HK-2 (cell line): Measurements from ENCODE around the gene LHPP.

Experiments used
- DNase-seq: peaks from one replicate; pipeline ENCODE4 v3.0.0-alpha.2; 2018; ENCODE audit not compliant: unreplicated experiment

Gene LHPP

DNA sequence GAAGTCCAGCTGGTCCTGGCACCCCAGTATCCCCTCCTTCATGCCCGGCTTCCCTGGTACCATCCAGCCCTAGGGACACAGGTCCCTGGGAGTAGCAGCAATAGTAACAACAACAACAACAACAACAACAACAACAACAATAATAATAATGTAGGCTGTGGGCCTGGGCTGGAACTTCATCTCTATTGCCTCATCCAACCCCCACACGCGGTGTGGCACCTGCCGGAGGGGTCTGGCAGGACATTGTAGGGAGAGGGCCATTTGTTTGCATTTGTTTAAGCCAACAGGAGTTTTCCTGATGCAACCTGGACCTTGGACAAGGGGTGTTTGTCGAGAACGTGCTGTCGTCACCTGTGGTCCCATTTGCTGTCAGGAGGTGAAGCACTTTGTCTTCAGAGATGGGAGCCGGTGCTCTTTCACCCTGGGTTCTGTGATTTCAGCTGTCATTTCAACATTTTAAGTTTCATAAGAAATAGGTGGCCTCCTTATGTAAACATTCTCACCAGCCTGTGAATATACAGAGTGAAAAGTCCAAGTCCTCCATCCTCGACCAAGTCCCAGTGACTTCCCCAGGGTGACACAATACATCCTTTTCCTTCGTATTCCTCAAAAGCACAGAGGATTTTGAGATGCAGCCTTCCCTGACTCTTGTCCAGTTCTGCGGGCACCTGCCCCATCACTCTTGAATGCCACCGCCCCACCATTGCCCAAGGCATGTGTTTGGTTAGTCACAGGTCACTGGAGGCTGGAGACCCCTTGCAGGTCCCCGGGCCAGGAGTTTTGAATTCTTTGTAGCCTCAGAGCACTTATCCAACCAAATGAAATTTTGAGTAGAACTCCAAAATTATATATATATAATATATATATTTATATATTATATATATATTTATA is 9.2 kb downstream of the LHPP start:
- DNase-seq = no peak

- no peak for DNase-seq
These were observed 10.4 kb downstream of the LHPP start for GRCh38 chr10:124472071-124472470.

DNA sequence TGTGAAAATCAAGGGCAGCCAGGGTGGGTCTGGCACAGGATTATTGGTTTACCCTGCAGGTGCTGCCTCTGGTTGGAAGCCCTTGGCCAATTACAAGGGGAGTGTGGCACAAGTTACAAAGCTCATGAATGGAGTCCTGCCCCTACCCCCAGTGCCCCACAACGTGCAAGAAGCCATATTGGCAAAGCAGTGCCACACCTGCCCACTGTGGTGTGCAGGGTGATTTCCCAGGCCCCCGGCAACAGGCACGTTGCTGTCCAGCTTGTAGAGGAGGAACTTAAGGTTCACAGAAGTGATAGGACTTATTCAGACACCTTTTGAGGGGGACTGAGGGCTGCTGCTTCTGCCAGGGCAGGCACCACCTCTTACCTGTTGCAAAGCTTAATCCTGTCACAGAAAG is 11.4 kb downstream of the LHPP start:
- no peak for DNase-seq

GRCh38 chr10:124474514-124475070 is 13.0 kb downstream of the LHPP start:
- no peak for DNase-seq

- DNase-seq = no peak
These were observed 14.6 kb downstream of the LHPP start for GRCh38 chr10:124476043-124476725.

DNA sequence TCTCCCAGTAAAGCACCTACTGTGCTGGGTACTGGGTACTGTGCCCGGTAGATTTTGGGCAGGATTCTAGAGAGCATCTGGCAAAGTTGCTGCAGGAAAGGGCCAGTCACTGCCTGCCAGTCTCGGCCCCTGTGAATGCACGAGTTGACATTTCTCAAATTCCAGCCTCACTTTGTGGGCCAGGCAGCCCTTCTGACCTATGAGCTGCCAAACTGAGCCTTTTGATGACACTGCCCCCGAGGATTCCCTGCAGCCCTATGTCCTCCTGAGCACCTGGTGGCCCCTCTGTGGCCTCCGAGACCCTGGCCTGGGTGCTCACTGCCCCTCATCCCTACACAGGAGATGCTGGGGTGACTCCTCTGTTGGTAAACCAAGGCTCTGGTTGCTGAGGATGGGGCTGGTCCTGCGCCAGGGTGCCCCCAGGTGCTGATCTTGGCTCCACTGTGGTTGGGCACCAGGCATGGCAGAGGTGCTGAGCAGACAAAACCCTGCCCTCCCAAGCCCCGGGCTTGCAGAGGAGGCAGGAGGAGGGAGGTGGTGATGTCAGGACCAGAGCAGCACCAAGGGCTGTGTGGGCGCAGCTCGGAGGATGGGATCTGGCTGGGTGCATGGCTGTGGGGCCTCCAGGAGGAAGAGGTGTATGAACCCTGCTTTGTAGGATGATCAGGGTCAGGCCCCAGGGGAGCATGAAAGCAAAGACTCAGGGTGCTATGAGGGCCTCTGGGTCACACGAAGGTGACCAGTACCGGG is 16.2 kb downstream of the LHPP start:
- no peak for DNase-seq

DNA sequence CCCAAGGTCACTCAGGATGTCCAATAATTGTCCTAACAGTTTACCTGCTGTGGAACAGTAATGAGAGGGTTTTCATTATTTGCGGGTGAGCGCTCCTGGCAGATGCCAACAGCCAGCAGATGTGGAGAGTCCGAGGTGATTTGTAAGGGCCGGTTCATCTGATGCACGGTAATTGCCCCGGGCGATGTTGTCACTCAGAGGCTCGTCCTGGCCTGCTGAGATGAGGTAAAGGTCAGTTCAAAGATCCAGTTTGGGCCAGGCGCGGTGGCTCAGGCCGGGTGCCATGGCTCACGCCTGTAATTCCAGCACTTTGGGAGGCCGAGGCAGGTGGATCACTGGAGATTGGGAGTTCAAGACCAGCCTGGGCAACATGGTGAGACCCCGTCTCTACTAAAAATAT is 16.9 kb downstream of the LHPP start:
- DNase-seq = no peak

- DNase-seq = no peak
These were observed 19.2 kb downstream of the LHPP start for GRCh38 chr10:124480860-124481259.

- no peak for DNase-seq
These were observed 20.1 kb downstream of the LHPP start for GRCh38 chr10:124481717-124482116.

- no peak for DNase-seq
These were observed 20.7 kb downstream of the LHPP start for GRCh38 chr10:124482236-124482800.

- no peak for DNase-seq
These were observed 21.3 kb downstream of the LHPP start for GRCh38 chr10:124482876-124483275.

- DNase-seq = no peak
These were observed 22.4 kb downstream of the LHPP start for GRCh38 chr10:124484031-124484430.

DNA sequence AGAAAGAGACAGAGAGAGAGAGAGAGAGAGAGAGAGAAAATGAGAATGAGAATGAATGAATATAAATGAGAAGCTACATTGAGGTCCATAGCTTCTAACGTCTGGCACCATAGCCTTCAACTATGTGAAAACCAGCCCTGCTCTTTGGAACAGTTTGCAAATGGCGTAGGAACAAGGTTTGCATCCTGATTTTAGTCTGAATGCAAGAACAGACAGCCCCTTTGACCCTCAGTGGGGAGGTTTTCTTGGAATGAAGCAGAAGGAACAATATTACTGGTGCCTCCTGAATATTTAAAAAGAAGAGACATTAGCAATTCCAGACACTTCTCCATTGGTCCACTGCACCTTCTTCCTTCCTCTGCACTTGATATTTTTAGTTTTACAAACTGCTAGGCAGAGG is 23.0 kb downstream of the LHPP start:
- DNase-seq = no peak

- no peak for DNase-seq
These were observed 25.0 kb downstream of the LHPP start for GRCh38 chr10:124486635-124487034.

GRCh38 chr10:124491105-124491504 is 29.5 kb downstream of the LHPP start:
- DNase-seq = no peak

DNA sequence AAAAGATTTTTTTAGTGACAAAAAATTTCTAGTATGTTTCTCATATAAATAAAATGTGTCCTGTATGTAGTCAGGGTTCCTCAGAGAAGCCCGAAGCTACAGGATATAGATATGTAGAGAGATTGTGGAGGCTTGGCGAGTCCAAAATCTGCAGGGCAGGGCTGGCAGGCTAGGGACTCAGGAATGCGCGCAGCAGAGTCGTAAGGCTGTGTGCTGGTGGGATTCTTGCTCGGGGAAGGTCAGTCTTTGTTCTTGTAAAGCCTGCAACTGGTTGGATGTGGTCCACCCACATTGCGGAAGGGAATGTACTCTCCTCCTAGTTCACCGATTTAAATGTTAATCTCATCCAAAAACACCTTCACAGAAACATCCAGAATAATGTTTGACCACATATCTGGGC is 30.6 kb downstream of the LHPP start:
- DNase-seq = no peak

GRCh38 chr10:124493214-124493882 is 31.7 kb downstream of the LHPP start:
- DNase-seq = no peak

GRCh38 chr10:124494046-124494807 is 32.6 kb downstream of the LHPP start:
- no peak for DNase-seq

DNA sequence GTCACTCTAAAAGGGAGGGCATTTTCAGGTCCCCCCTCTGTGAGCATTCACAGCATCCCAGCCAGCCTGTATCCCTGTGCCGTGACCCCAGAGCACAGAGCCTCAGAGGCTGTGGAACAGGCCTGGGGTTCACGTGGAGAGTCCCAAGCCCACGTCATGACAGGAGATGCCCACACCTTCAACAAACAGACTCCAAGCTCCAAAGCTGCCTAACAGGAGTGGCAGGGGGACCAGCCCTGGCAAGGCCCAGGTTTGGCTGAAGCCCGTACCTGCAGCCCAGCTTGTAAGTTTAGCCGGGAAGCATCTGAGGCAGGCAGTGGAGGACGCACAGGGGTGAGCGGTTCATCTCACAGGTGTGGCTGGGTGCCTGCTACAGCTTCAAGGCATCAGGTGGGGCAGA is 33.5 kb downstream of the LHPP start:
- no peak for DNase-seq

GRCh38 chr10:124495725-124496124 is 34.1 kb downstream of the LHPP start:
- no peak for DNase-seq

- no peak for DNase-seq
These were observed 34.5 kb downstream of the LHPP start for GRCh38 chr10:124496150-124496549.
